Neural cell (in vitro differentiated cells): ENCODE data around the gene SDK1. TPM values are rescaled to one million over a fixed set of nuclear protein-coding genes. Genes with fewer than 3 reads are reported as not detected.

Source experiments
- H2AFZ ChIP-seq: fragments of 200-600, 300-800 bp; sonication (generic), shearing (Covaris generic); 2 replicates; pipeline ENCODE4 v1.6.0; 2014; ENCODE audit warnings: low read depth, mild to moderate bottlenecking, antibody characterized with exemption, low read length, moderate library complexity
- H3F3A ChIP-seq: fragments of 200-600 bp; shearing (Covaris generic); 2 replicates; pipeline ENCODE4 v1.6.1; 2016; ENCODE audit warnings: mild to moderate bottlenecking, moderate library complexity, mixed read lengths, antibody characterized with exemption, low read length; ENCODE audit not compliant: insufficient read depth, poor library complexity, severe bottlenecking
- H3K27ac ChIP-seq: fragments of 200-600, 300-800 bp; sonication (generic), shearing (Covaris generic); 2 replicates; pipeline ENCODE4 v1.5.1; 2014; ENCODE audit warnings: mild to moderate bottlenecking, low read length, moderate library complexity
- H3K27me3 ChIP-seq: fragments of 300-800, 200-600 bp; sonication (generic), shearing (Covaris generic); 2 replicates; pipeline ENCODE4 v1.6.0; 2014; ENCODE audit warnings: mild to moderate bottlenecking, low read depth, low read length, moderate library complexity; ENCODE audit not compliant: insufficient read depth
- H3K36me3 ChIP-seq: fragments of 300-800, 200-600 bp; sonication (generic), shearing (Covaris generic); 2 replicates; pipeline ENCODE4 v1.5.1; 2014; ENCODE audit warnings: mild to moderate bottlenecking, antibody characterized with exemption, low read length, moderate library complexity; ENCODE audit not compliant: insufficient read depth
- H3K4me2 ChIP-seq: fragments of 300-800, 200-600 bp; sonication (generic), shearing (Covaris generic); 2 replicates; pipeline ENCODE4 v1.6.0; 2014; ENCODE audit warnings: mild to moderate bottlenecking, low read length
- H3K4me3 ChIP-seq: fragments of 300-800, 200-600 bp; sonication (generic), shearing (Covaris generic); 2 replicates; pipeline ENCODE4 v1.5.1; 2014; ENCODE audit warnings: mild to moderate bottlenecking, low read length, moderate library complexity
- H3K79me2 ChIP-seq: fragments of 200-600 bp; shearing (Covaris generic); replicated peaks from 2 replicates; pipeline ENCODE4 v1.6.0; 2014; ENCODE audit warnings: mild to moderate bottlenecking, low read length, moderate library complexity; ENCODE audit not compliant: insufficient read depth
- H3K9ac ChIP-seq: fragments of 300-800, 200-600 bp; sonication (generic), shearing (Covaris generic); 2 replicates; pipeline ENCODE4 v1.6.1; 2016; ENCODE audit warnings: mild to moderate bottlenecking, low read length, mixed read lengths
- H3K9me2 ChIP-seq: fragments of 200-600 bp; shearing (Covaris generic); 2 replicates; pipeline ENCODE4 v1.6.1; 2016; ENCODE audit warnings: mild to moderate bottlenecking, low read length, mixed read lengths; ENCODE audit not compliant: insufficient read depth
- H3K9me3 ChIP-seq: fragments of 200-600, 300-800 bp; sonication (generic), shearing (Covaris generic); 2 replicates; pipeline ENCODE4 v1.6.1; 2016; ENCODE audit warnings: mild to moderate bottlenecking, mixed run types, low read length, moderate library complexity, mixed read lengths
- H4K20me1 ChIP-seq: fragments of 200-600 bp; shearing (Covaris generic); 2 replicates; pipeline ENCODE4 v1.6.1; 2016; ENCODE audit warnings: mild to moderate bottlenecking, mixed run types; ENCODE audit not compliant: insufficient read depth
- CTCF ChIP-seq: fragments of 450-650 bp; IDR thresholded peaks from 2 replicates; pipeline ENCODE4 v1.5.1; 2014; ENCODE audit warnings: antibody characterized with exemption, mild to moderate bottlenecking, moderate library complexity; ENCODE audit not compliant: poor library complexity, severe bottlenecking
- EP300 ChIP-seq: fragments of 450-650 bp; conservative IDR thresholded peaks from 2 replicates; pipeline ENCODE4 v1.6.1; 2014; ENCODE audit warnings: antibody characterized with exemption, mild to moderate bottlenecking, moderate library complexity; ENCODE audit not compliant: poor library complexity, severe bottlenecking
- EZH2 ChIP-seq: fragments of 200-600, 300-800 bp; shearing (Covaris generic), sonication (generic); IDR thresholded peaks from 2 replicates; pipeline ENCODE4 v1.6.1; 2014; ENCODE audit warnings: antibody characterized with exemption, low read length, borderline replicate concordance, mild to moderate bottlenecking; ENCODE audit not compliant: insufficient read depth, poor library complexity, severe bottlenecking
- MXI1 ChIP-seq: fragments of 450-650 bp; conservative IDR thresholded peaks from 2 replicates; pipeline ENCODE4 v1.6.1; 2014; ENCODE audit warnings: antibody characterized with exemption, mild to moderate bottlenecking; ENCODE audit not compliant: poor library complexity, severe bottlenecking
- POLR2AphosphoS5 ChIP-seq: IDR thresholded peaks from 2 replicates; pipeline ENCODE4 v1.6.1; 2012
- RAD21 ChIP-seq: fragments of 450-650 bp; conservative IDR thresholded peaks from 2 replicates; pipeline ENCODE4 v1.6.1; 2014; ENCODE audit warnings: antibody characterized with exemption, mild to moderate bottlenecking, moderate library complexity
- REST ChIP-seq: IDR thresholded peaks from 2 replicates; pipeline ENCODE4 v1.6.1; 2012; ENCODE audit warnings: borderline replicate concordance
- SMC3 ChIP-seq: fragments of 450-650 bp; conservative IDR thresholded peaks from 2 replicates; pipeline ENCODE4 v1.6.1; 2014; ENCODE audit warnings: antibody characterized with exemption, mild to moderate bottlenecking, moderate library complexity; ENCODE audit not compliant: poor library complexity
- TAF1 ChIP-seq: IDR thresholded peaks from 2 replicates; pipeline ENCODE4 v1.6.1; 2012; ENCODE audit warnings: low read depth
- polyA plus RNA-seq: library from polyadenylated mRNA; depleted of rRNA; stranded (reverse); fragments of >200 nt; gene quantifications from 2 replicates; pipeline ENCODE4 v1.2.3, GENCODE V29; 2014

Gene SDK1
- polyA plus RNA-seq, 1 donor from 2014 or later = 2.7 TPM

- H3K36me3 ChIP-seq = no peaks in the 10 kb centered on the region
- no peaks in the 10 kb centered on the region for H3K79me2 ChIP-seq
- H2AFZ ChIP-seq = no peak overlapping the region
- H3K9ac ChIP-seq = no peak overlapping the region
- H3K4me3 ChIP-seq = no peak overlapping the region
- no peaks in the 10 kb centered on the region for H4K20me1 ChIP-seq
- H3K9me3 ChIP-seq = no peaks in the 10 kb centered on the region
- no peaks in the 10 kb centered on the region for H3K9me2 ChIP-seq
- H3F3A ChIP-seq = no peaks in the 10 kb centered on the region
- H3K4me2 ChIP-seq = no peak overlapping the region
- no peaks in the 10 kb centered on the region for H3K27me3 ChIP-seq
- TF ChIP-seq RAD21 (no peak), CTCF (no peak), REST (no peak), MXI1 (no peak), SMC3 (no peak), EZH2 (no peak)
- H3K27ac ChIP-seq = no peak overlapping the region
Measured at GRCh38 chr7:4079366-4079765, 778.3 kb downstream of the SDK1 start.

- Histone ChIP-seq H3K9me3 (no peaks in the 10 kb centered on the region), H3K4me2 (no peak overlapping the region), H3K9ac (no peak overlapping the region), H3F3A (no peaks in the 10 kb centered on the region), H3K9me2 (no peaks in the 10 kb centered on the region), H3K27ac (no peak overlapping the region), H3K79me2 (no peaks in the 10 kb centered on the region), H2AFZ (no peak overlapping the region), H4K20me1 (no peaks in the 10 kb centered on the region), H3K4me3 (no peak overlapping the region), H3K36me3 (no peaks in the 10 kb centered on the region), H3K27me3 (no peaks in the 10 kb centered on the region)
- TF ChIP-seq TAF1 (no peak), EZH2 (no peak), SMC3 (no peak), EP300 (no peak), MXI1 (no peak), CTCF (no peak), POLR2AphosphoS5 (no peak)
Measured at GRCh38 chr7:4079956-4080355, 778.9 kb downstream of the SDK1 start.
